GM21528 (cell line): ENCODE results near the gene MTG1.
"Not testable (repeated sequence)": the region's sequence is repeated elsewhere in the genome, so short reads cannot be mapped to it uniquely, and the experiment has no call there.

Experiments used
- ATAC-seq: cut with Tn5 transposase; IDR thresholded peaks from one replicate; pipeline ENCODE4 v1.9.1; 2021; ENCODE audit warnings: mild to moderate bottlenecking, moderate library complexity; ENCODE audit not compliant: unreplicated experiment, low FRiP score

Gene MTG1

DNA sequence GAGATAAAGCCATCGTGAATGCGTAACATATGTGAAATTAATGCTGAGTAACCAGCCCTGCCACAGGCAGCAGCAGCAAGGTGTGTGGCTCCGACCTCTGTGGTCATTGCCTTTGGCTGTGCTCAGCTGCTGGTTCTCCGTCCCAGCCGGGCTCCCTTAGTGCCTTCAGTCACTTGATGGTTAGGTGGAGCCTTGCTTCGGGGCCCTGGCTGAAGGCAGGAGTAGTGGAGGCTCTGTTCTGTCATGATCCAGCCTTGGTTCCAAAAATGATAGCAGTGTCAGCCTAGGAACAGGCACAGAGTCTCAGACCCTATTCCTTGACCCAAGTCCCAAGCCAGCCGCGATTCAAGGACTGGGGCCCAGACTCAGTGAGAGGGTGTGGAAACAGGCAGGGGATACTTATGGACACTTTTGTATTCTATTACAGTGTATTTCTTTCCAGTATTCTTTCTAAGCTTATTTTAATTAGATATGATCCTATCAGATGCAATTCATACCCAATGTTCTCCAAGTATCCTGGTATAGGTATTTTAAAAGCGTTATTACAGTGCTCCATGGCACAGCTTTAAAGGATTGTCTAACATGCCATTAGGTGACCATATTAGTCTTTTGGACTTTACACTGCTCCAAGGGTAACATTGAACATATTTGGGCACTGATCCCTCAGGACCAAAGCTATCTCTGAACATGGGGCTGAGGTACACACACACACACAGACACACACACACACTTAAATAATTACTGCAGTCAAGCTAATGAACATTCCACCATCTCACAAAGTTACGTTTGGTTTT is 68.8 kb downstream of the MTG1 start:
- no peak for ATAC-seq

DNA sequence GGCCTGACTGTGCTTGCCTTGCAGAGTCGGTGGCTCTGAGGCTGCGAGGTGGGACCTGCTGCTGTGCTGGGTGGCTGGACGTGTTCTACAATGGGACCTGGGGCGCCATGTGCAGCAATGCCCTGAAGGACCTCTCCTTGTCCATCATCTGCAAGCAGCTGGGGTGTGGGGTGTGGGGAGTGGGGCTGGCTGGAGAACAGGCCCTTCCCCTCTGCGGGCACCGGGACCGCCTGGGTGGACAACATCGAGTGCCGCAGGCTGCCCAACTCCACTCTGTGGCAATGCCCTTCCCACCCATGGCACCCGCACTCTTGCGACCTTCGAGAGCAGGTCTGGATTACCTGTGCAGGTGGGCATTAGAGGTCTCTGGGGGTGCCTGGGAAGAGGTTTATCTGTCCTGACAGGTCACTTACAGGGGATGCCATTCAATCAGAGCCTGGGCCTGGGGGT is 70.7 kb downstream of the MTG1 start:
- no peak for ATAC-seq

GRCh38 chr10:133465191-133465949 is 71.4 kb downstream of the MTG1 start:
- no peak for ATAC-seq

- ATAC-seq: no peak
Measured at GRCh38 chr10:133465950-133466474, 72.1 kb downstream of the MTG1 start.

GRCh38 chr10:133466683-133467275 is 72.8 kb downstream of the MTG1 start:
- no peak for ATAC-seq

GRCh38 chr10:133467286-133467911 is 73.4 kb downstream of the MTG1 start:
- no peak for ATAC-seq

DNA sequence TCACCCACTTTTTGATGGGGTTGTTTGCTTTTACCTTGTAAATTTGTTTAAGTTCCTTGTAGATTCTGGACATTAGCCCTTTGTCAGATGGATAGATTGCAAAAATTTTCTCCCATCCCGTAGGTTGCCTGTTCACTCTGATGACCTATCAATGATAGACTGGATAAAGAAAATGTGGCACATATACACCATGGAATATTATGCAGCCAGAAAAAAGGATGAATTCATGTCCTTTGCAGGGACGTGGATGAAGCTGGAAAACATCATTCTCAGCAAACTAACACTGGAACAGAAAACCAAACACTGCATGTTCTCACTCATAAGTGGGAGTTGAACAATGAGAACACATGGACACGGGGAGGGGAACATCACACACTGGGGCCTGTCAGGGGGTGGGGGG is 75.2 kb downstream of the MTG1 start:
- not testable (repeated sequence) for ATAC-seq

GRCh38 chr10:133471300-133472109 is 77.5 kb downstream of the MTG1 start:
- ATAC-seq: no peak
